SK-N-SH treated with all-trans-retinoic acid at 6 μM for 48 hours (cell line): Measurements from ENCODE around the gene NCK2.

ENCODE experiments used
- ATAC-seq: fragments of 200-7000 bp; cut with Tn5 transposase; 3 replicates; pipeline ENCODE4 v1.9.1; 2020; ENCODE audit warnings: mild to moderate bottlenecking, moderate library complexity
- ARNTL ChIP-seq: fragments of 450-650 bp; formaldehyde crosslinking; IDR thresholded peaks from 2 replicates; pipeline ENCODE4 v1.5.0; 2020; ENCODE audit warnings: low read depth, mild to moderate bottlenecking, moderate library complexity, borderline replicate concordance
- CREB5 ChIP-seq: fragments of 250-450 bp; sonication (Bioruptor Pico); IDR thresholded peaks from 2 replicates; pipeline ENCODE4 v1.5.1; 2020; ENCODE audit warnings: low read depth, mild to moderate bottlenecking, moderate library complexity
- CSDC2 ChIP-seq: fragments of 250-450 bp; sonication (Bioruptor Pico); IDR thresholded peaks from 2 replicates; pipeline ENCODE4 v1.5.0; 2020; ENCODE audit warnings: mild to moderate bottlenecking, moderate library complexity
- CSRNP3 ChIP-seq: fragments of 250-450 bp; sonication (Bioruptor Pico); IDR thresholded peaks from 2 replicates; pipeline ENCODE4 v1.5.1; 2021; ENCODE audit warnings: mild to moderate bottlenecking, moderate library complexity
- ESRRG ChIP-seq: fragments of 250-450 bp; sonication (Bioruptor Pico); IDR thresholded peaks from 2 replicates; pipeline ENCODE4 v1.6.1; 2021; ENCODE audit warnings: mild to moderate bottlenecking
- GLIS3 ChIP-seq: fragments of 250-450 bp; sonication (Bioruptor Pico); IDR thresholded peaks from 2 replicates; pipeline ENCODE4 v1.5.0; 2020; ENCODE audit warnings: mild to moderate bottlenecking, moderate library complexity
- ISL1 ChIP-seq: fragments of 250-450 bp; sonication (Bioruptor Pico); IDR thresholded peaks from 2 replicates; pipeline ENCODE4 v2.1.2; 2022; ENCODE audit warnings: mild to moderate bottlenecking, moderate library complexity
- PATZ1 ChIP-seq: fragments of 250-450 bp; sonication (Bioruptor Pico); IDR thresholded peaks from 2 replicates; pipeline ENCODE4 v1.8.0; 2020; ENCODE audit warnings: mild to moderate bottlenecking, moderate library complexity, borderline replicate concordance
- POU6F1 ChIP-seq: fragments of 250-450 bp; sonication (Bioruptor Pico); IDR thresholded peaks from 2 replicates; pipeline ENCODE4 v1.8.0; 2021; ENCODE audit warnings: low read depth, mild to moderate bottlenecking, moderate library complexity, borderline replicate concordance
- PPARA ChIP-seq: fragments of 250-450 bp; sonication (Bioruptor Pico); IDR thresholded peaks from 2 replicates; pipeline ENCODE4 v1.5.0; 2020; ENCODE audit warnings: mild to moderate bottlenecking, borderline replicate concordance
- SNAI2 ChIP-seq: fragments of 250-450 bp; sonication (Bioruptor Pico); IDR thresholded peaks from 2 replicates; pipeline ENCODE4 v1.5.0; 2020; ENCODE audit warnings: mild to moderate bottlenecking, moderate library complexity
- TCF4 ChIP-seq: fragments of 250-450 bp; sonication (Bioruptor Pico); IDR thresholded peaks from 2 replicates; pipeline ENCODE4 v1.8.0; 2021; ENCODE audit warnings: mild to moderate bottlenecking, moderate library complexity, borderline replicate concordance
- TOX ChIP-seq: fragments of 250-450 bp; sonication (Bioruptor Pico); IDR thresholded peaks from 2 replicates; pipeline ENCODE4 v1.8.0; 2021; ENCODE audit warnings: mild to moderate bottlenecking, moderate library complexity, borderline replicate concordance
- TSHZ2 ChIP-seq: fragments of 250-450 bp; sonication (Bioruptor Pico); IDR thresholded peaks from 2 replicates; pipeline ENCODE4 v1.5.0; 2020; ENCODE audit warnings: mild to moderate bottlenecking, moderate library complexity
- ZC3H10 ChIP-seq: fragments of 250-450 bp; sonication (Bioruptor Pico); IDR thresholded peaks from 2 replicates; pipeline ENCODE4 v1.5.1; 2021; ENCODE audit warnings: mild to moderate bottlenecking, moderate library complexity
- ZFP3 ChIP-seq: fragments of 250-450 bp; sonication (Bioruptor Pico); IDR thresholded peaks from 2 replicates; pipeline ENCODE4 v1.5.0; 2020; ENCODE audit warnings: mild to moderate bottlenecking, moderate library complexity
- ZFP30 ChIP-seq: fragments of 450-650 bp; formaldehyde crosslinking; IDR thresholded peaks from 2 replicates; pipeline ENCODE4 v1.5.0; 2022; ENCODE audit warnings: mild to moderate bottlenecking, moderate library complexity
- ZNF565 ChIP-seq: fragments of 450-650 bp; formaldehyde crosslinking; conservative IDR thresholded peaks from 2 replicates; pipeline ENCODE4 v1.5.0; 2020; ENCODE audit warnings: low read depth, mild to moderate bottlenecking, moderate library complexity
- ZNF70 ChIP-seq: fragments of 450-650 bp; formaldehyde crosslinking; IDR thresholded peaks from 2 replicates; pipeline ENCODE4 v1.5.0; 2020; ENCODE audit warnings: mild to moderate bottlenecking, moderate library complexity
- ZNF8 ChIP-seq: fragments of 450-650 bp; formaldehyde crosslinking; IDR thresholded peaks from 2 replicates; pipeline ENCODE4 v1.5.0; 2020; ENCODE audit warnings: mild to moderate bottlenecking, moderate library complexity

Gene NCK2

GRCh38 chr2:105912081-105912480 lies 167.4 kb downstream of the NCK2 start:
- TF ChIP-seq PPARA (CRISPR knock-in tag) (no peak), SNAI2 (no peak), ISL1 (no peak), ESRRG (CRISPR knock-in tag) (no peak), CSDC2 (CRISPR knock-in tag) (no peak), ZNF70 (CRISPR knock-in tag) (no peak), POU6F1 (CRISPR knock-in tag) (no peak), GLIS3 (no peak), CSRNP3 (CRISPR knock-in tag) (no peak), ZC3H10 (CRISPR knock-in tag) (no peak), TSHZ2 (no peak), ZFP3 (no peak), ARNTL (no peak), TCF4 (CRISPR knock-in tag) (no peak), ZNF8 (CRISPR knock-in tag) (no peak)
- no peak for ATAC-seq

GRCh38 chr2:105915005-105915558 lies 170.4 kb downstream of the NCK2 start:
- no peak for ATAC-seq
- TF ChIP-seq ZNF565 (CRISPR knock-in tag) (no peak), ZFP3 (no peak), ESRRG (CRISPR knock-in tag) (no peak), TOX (no peak), CSRNP3 (CRISPR knock-in tag) (no peak)

GRCh38 chr2:105917226-105917625 lies 172.5 kb downstream of the NCK2 start:
- TF ChIP-seq PPARA (CRISPR knock-in tag) = no peak
- TF ChIP-seq PATZ1 (CRISPR knock-in tag) = no peak
- TF ChIP-seq GLIS3 = no peak
- TF ChIP-seq TCF4 (CRISPR knock-in tag) = no peak
- TF ChIP-seq ZNF565 (CRISPR knock-in tag) = no peak
- TF ChIP-seq CREB5 (CRISPR knock-in tag) = no peak
- TF ChIP-seq ZFP30 (CRISPR knock-in tag) = no peak
- no peak for TF ChIP-seq ESRRG (CRISPR knock-in tag)
- ATAC-seq = no peak
